GM19438 (cell line): ENCODE measurements around the gene CELF1.
"Not testable (repeated sequence)": the region's sequence is repeated elsewhere in the genome, so short reads cannot be mapped to it uniquely, and the experiment has no call there.

Source experiments
- ATAC-seq: cut with Tn5 transposase; IDR thresholded peaks from one replicate; pipeline ENCODE4 v1.9.1; 2021; ENCODE audit warnings: low read depth; ENCODE audit not compliant: unreplicated experiment

The CELF1 gene

DNA sequence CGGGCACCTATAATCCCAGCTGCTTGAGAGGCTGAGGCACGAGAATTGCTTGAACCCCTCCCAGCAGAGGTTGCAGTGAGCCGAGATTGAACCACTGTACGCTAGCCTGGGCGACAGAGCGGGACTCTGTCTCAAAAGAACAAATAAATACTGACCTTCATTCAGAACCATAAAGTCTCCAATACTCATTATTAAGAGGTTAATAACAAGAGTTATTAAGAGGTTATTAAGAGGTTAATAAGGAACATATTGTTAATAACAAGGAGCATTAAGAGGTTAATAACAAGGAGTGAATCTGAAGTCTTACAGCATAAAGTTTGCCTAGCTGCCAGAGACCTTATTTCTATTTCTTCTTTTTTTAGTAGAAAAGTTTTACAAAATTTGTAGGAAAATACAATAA, 7.6 kb downstream of the CELF1 start:
- ATAC-seq, result no peak

DNA sequence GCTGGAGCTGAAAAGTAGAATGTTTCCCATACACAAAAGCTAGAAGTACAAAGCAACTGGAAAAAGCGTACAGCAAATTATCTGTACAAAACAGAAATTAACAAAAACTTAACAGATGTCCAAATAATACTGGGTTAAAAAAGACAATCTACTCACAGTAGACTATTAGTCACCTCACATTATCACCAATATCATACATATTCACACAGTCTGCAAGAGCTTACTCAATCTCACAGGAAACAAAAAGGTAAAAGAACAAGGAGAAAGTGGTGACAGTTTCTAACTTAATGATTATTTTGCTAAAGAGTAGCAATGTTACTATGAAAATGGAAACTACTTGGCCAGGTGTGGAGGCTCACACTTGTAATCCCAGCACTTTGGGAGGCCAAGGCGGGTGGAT, 11.9 kb downstream of the CELF1 start:
- ATAC-seq, result no peak

DNA sequence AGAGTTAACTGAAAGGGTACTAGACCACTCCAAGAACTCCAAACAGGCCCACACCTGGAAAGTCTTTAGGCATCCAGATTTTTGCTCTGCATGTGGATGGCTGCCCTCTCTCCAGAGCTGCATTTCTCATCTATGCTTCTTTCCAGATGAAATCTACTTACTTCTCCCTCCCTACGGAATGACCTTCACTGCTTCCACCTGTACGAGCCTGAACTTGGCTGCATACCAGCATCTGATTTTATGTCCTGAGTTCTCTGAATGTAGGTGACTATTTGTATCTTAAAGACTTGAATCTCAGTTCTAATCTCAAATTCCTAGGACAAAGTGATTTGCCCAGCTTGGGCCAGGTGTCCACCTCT, 13.3 kb downstream of the CELF1 start:
- ATAC-seq, result no peak

- no peak for ATAC-seq
Observed at GRCh38 chr11:47538741-47539565, 14.0 kb downstream of the CELF1 start.

GRCh38 chr11:47536915-47537314, 16.0 kb downstream of the CELF1 start:
- no peak for ATAC-seq

DNA sequence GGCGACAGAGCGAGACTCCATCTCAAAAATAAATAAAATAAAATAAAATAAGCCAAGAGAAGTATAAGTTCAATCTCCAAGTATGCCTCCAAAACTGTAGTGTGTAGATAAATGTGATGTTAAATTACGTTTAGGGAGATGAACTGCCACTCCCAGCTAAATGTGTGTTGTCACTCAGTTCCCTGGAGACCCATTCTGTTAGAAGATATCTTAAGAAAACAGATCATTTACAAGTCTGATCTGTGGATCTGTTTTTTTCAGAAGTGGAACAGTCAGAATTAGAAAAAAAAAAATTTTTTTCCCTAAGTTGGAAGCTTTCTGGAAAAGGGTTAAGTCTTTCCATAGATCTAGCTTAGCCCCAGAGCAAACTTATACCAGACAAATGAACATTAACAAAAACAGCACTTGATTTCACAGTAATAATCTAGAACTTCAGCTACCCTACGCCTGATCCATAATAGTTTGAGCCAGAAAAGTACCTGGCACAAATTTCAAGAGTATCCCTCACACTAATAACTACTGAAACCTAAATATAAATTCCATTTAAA, 18.2 kb downstream of the CELF1 start:
- no peak for ATAC-seq

DNA sequence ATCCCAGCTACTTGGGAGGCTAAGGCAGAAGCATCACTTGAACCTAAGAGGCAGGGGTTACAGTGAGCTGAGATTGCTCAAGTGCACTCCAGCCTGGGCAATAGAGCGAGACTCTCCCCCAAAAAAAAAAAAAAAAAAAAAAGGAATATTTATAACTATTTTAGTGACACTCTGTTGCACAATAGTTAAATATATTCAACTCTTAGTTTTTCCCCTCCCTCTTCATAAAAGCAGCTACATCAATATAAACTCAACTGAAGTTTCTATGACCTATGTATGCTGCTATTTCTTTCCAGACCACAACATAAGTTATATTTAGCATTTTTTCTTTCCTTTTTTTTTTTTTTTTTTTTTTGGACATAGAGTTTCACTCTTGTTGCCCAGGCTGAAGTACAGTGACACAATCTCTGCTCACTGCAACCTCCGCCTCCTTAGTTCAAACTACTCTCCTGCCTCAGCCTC, 19.2 kb downstream of the CELF1 start:
- no peak for ATAC-seq

DNA sequence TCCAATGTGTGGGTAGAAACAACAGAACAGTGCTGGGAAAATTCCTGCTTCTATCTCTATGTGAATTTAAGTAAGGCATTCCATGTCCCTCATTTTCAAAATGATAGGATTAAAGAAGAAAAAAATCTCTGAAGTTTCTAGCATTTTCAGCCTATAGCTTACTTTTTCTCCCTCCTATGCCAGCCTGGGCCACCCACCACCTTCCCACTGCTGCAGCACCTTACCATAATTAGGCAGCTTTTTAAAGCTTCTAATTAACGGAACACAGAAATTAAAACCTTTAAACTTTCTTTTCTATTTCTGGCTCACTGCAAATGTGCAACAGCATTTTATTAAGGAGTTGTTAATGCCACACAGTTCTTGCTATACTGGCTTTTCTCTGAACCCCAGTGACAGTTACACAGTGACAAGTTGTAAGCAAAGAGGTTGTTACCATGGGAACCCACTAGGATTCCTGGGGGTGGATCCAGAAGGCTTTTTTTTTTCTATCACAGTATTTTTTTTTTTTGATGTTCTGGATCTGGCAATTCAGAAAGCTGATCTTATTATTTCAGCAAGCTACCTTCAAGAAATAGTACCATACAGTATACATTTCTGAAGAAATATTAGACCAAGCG, 20.2 kb downstream of the CELF1 start:
- ATAC-seq, result no peak

DNA sequence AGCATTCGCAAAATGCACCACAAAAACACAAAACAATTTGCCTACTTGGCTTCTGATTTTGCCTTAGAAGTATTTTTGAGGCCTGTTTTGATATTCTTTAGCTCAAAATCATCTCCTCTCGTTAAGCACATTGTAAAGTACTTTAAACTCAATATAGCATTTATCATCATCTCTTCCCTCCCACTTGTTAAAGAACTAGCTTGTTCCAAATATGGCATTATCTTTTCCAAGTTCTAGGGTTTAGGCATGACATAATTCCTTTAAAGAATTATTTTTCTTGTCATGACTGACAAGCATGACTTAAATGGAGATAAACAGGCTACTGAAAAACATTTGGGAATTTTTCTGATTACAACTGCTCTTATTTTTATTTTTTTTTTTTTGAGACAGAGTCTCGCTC, 21.3 kb downstream of the CELF1 start:
- ATAC-seq, result no peak

GRCh38 chr11:47530721-47531120, 22.2 kb downstream of the CELF1 start:
- not testable (repeated sequence) for ATAC-seq

GRCh38 chr11:47529951-47530350, 23.0 kb downstream of the CELF1 start:
- no peak for ATAC-seq

- no peak for ATAC-seq
Observed at GRCh38 chr11:47527186-47527585, 25.7 kb downstream of the CELF1 start.

DNA sequence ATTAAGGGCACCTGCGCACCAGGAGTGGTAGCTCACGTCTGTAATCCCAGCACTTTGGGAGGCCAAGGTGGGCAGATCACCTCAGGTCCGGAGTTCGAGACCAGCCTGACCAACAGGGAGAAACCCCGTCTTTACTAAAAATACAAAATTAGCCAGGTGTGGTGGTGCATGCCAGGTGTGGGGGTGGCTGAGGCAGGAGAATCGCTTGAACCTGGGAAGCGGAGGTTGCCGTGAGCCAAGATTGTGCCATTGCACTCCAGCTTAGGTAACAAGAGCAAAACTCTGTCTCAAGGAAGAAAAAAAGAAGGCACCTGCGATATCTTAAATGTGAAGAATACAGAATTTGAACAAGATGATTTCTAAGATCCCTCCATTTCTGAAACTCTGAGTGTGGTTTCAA, 26.9 kb downstream of the CELF1 start:
- not testable (repeated sequence) for ATAC-seq

GRCh38 chr11:47524291-47524874, 28.5 kb downstream of the CELF1 start:
- no peak for ATAC-seq

- no peak for ATAC-seq
Observed at GRCh38 chr11:47523490-47524225, 29.3 kb downstream of the CELF1 start.

DNA sequence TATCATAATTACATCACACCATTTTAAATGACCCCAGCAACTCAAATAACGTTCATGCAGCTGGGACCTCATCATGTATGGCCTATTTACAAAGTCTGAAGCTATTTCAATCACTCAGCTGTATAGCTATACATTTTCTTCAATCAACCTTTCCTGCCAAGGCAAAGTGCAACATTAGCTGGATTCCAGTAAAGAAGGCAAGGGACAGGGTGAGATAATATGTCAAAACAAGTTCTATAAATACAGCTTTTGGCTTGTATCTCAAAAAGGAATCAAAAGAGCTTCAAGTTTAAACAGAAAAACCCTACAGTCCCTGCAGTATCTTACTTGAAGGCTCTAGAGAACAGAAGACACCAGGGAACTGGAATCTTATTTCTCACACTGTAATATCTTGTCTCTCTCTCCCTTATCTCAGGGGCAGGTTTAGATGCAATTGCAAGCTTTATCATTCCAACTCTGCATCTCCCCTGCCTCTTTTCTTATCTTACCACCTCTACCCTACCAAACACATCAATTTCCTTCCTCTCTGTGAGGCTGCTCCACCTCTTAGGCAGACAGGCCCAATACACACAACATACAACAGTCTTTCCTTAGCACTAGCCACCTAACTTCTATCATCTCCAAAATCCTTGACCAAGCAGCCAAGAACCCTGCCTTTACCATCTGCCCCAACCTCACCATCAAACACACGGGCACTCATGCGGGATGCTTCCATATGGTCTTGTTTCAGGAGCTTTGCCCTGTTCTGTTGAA, 34.5 kb downstream of the CELF1 start:
- no peak for ATAC-seq

DNA sequence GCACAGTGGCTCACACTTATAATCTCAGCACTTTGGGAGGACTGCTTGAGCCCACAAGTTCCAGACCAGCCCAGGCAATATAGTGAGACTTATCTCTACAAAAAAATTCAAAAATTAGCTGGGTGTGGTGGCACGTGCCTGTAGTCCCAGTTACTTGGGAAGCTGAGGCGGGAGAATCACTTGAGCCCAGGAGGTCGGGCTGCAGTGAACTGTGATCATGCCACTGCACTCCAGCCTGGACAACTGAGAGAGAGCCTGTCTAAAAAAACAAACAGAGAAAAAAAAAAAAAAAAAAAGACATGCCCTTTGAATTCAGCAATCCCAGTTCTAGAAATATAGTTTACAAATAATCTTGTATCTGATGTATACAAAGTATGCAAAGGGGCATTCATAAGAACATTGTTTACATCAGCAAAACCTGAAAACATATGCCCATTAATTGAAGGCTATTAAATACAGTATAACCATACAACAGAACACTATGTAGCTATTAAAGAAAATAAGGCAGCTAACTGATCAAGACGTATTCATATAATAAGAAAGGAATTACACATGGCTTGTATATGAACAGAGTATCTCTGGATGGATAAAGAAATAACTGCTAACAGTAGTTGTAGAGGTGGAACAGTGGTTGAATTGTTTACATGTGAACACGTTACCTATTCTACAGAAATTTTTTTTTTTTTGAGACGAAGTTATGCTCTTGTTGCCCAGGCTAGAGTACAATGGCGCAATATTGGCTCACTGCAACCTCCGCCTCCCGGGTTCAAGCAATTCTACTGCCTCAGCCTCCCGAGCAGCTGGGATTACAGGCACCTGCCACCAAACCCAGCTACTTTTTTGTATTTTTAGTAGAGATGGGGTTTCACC, 35.7 kb downstream of the CELF1 start:
- no peak for ATAC-seq

- no peak for ATAC-seq
Observed at GRCh38 chr11:47516155-47516554, 36.8 kb downstream of the CELF1 start.
